GM12878 (cell line): Measurements from ENCODE around the gene AVPR1B. TPM values are rescaled to one million over a fixed set of nuclear protein-coding genes. Genes with fewer than 3 reads are reported as not detected.

Experiments used
- ATF7 ChIP-seq: fragments of 450-650 bp; IDR thresholded peaks from 2 replicates; pipeline ENCODE4 v1.6.1; 2016; ENCODE audit warnings: low read depth, mild to moderate bottlenecking
- BACH1 ChIP-seq: fragments of 450-650 bp; IDR thresholded peaks from 2 replicates; pipeline ENCODE4 v1.6.1; 2017; ENCODE audit warnings: mild to moderate bottlenecking, borderline replicate concordance
- CHD2 ChIP-seq: IDR thresholded peaks from 2 replicates; pipeline ENCODE4 v1.6.1; 2011; ENCODE audit warnings: low read depth, low read length, improper control_type of control experiment, borderline replicate concordance
- EP300 ChIP-seq, 2 experiments: fragments of 150-350 bp in 1 of 2; IDR thresholded peaks; 2 replicates each; pipeline ENCODE4 v1.6.1; 2011 to 2012; ENCODE audit warnings: low read depth in 2 of 2, low read length in 2 of 2, borderline replicate concordance in 1 of 2, improper control_type of control experiment in 1 of 2, inconsistent platforms in 1 of 2; ENCODE audit not compliant: control insufficient read depth in 1 of 2
- ESRRA ChIP-seq: IDR thresholded peaks from 2 replicates; pipeline ENCODE4 v1.6.1; 2012; ENCODE audit warnings: mild to moderate bottlenecking, low read length, improper control_type of control experiment
- ETV6 ChIP-seq, 2 experiments: fragments of 450-650 bp in 1 of 2; IDR thresholded peaks in 1 of 2; conservative IDR thresholded peaks in 1 of 2; 2 replicates each; pipeline ENCODE4 v1.6.1; 2014; ENCODE audit warnings: antibody characterized with exemption in 1 of 2, borderline replicate concordance in 1 of 2, low read depth in 1 of 2, mild to moderate bottlenecking in 1 of 2, moderate library complexity in 1 of 2
- EZH2 ChIP-seq: IDR thresholded peaks from 2 replicates; pipeline ENCODE4 v1.6.1; 2012; ENCODE audit warnings: low read depth, mild to moderate bottlenecking, control low read depth, inconsistent platforms, low read length, borderline replicate concordance; ENCODE audit not compliant: control insufficient read depth
- FOS ChIP-seq: IDR thresholded peaks from 3 replicates; pipeline ENCODE4 v1.6.1; 2011; ENCODE audit warnings: borderline replicate concordance; ENCODE audit not compliant: insufficient read length; ENCODE audit errors: extremely low read depth
- KAT2A ChIP-seq: conservative IDR thresholded peaks from 2 replicates; pipeline ENCODE4 v1.6.1; 2011; ENCODE audit warnings: low read depth, low read length; ENCODE audit not compliant: control insufficient read depth
- LARP7 ChIP-seq: fragments of 450-650 bp; IDR thresholded peaks from 2 replicates; pipeline ENCODE4 v1.6.1; 2017; ENCODE audit warnings: mild to moderate bottlenecking
- MEF2A ChIP-seq: IDR thresholded peaks from 2 replicates; pipeline ENCODE4 v1.6.1; 2011; ENCODE audit warnings: low read depth, mild to moderate bottlenecking, low read length, moderate library complexity; ENCODE audit not compliant: insufficient read depth
- NR2F1 ChIP-seq: fragments of 450-650 bp; conservative IDR thresholded peaks from 2 replicates; pipeline ENCODE4 v1.6.1; 2017; ENCODE audit warnings: mild to moderate bottlenecking
- RB1 ChIP-seq: fragments of 450-650 bp; formaldehyde crosslinking; IDR thresholded peaks from 2 replicates; pipeline ENCODE4 v1.6.1; 2017; ENCODE audit warnings: mild to moderate bottlenecking, borderline replicate concordance
- RBBP5 ChIP-seq: fragments of 200-600 bp; sonication (generic); conservative IDR thresholded peaks from 2 replicates; pipeline ENCODE4 v1.6.1; 2016
- SIN3A ChIP-seq: IDR thresholded peaks from 2 replicates; pipeline ENCODE4 v1.6.1; 2012; ENCODE audit warnings: low read depth, low read length, improper control_type of control experiment
- SIX5 ChIP-seq: IDR thresholded peaks from 2 replicates; pipeline ENCODE4 v1.6.1; 2011; ENCODE audit warnings: mild to moderate bottlenecking, low read depth, low read length, moderate library complexity; ENCODE audit not compliant: severe bottlenecking
- SMAD5 ChIP-seq: IDR thresholded peaks from 2 replicates; pipeline ENCODE4 v1.6.1; 2016; ENCODE audit warnings: antibody characterized with exemption, low read depth
- TCF12 ChIP-seq: IDR thresholded peaks from 2 replicates; pipeline ENCODE4 v1.6.1; 2011; ENCODE audit warnings: low read depth, mild to moderate bottlenecking, low read length
- polyA plus RNA-seq, 11 experiments: library from polyadenylated mRNA; depleted of rRNA in 4 of 11; unstranded in 6 of 11; stranded (reverse) in 5 of 11; fragments of >200 nt; fragmentation: Nextera tagmentation in 4 of 11; fragmentation: Illumina TruSeq in 1 of 11; extraction: Ambion mirVana in 4 of 11; extraction: Trizol in 1 of 11; gene quantifications; 1 replicate in 1 of 11; 2 replicates in 10 of 11; pipeline versions ENCODE4 v1.2.1 to v1.2.3, GENCODE V29; 2011 to 2016; ENCODE audit warnings: inconsistent platforms in 2 of 11, missing spikeins in 2 of 11, low read depth in 1 of 11
- total RNA-seq, 4 experiments: library from RNA; depleted of rRNA in 3 of 4; stranded (reverse); fragments of >200 nt in 3 of 4; fragmentation: Illumina TruSeq in 1 of 4; extraction: Trizol in 1 of 4; gene quantifications; 2 replicates each; pipeline versions ENCODE4 v1.2.1 to v1.2.3, GENCODE V29; 2013 to 2021
- TF ChIP-seq, protein P1 (sequence below): IDR thresholded peaks from 2 replicates; pipeline ENCODE4 v1.6.1; 2011; ENCODE audit warnings: low read depth, low read length, improper control_type of control experiment, borderline replicate concordance
- TF ChIP-seq, protein P2 (sequence below): fragments of 450-650 bp; IDR thresholded peaks from 2 replicates; pipeline ENCODE4 v1.6.1; 2016; ENCODE audit warnings: mild to moderate bottlenecking, moderate library complexity, borderline replicate concordance
- TF ChIP-seq, protein P3 (sequence below): fragments of 450-650 bp; IDR thresholded peaks from 2 replicates; pipeline ENCODE4 v1.6.1; 2017; ENCODE audit warnings: mild to moderate bottlenecking, moderate library complexity

AVPR1B gene
- total and polyA plus RNA-seq, 10 of the 15 experiments (the other 5 are each of a cell fraction or from before 2014, with no cell fraction given) = not detected

GRCh38 chr1:206106328-206107167 is 10.6 kb downstream of the AVPR1B start (continued):
- TF ChIP-seq CHD2 = no peak
- TF ChIP-seq, protein P1, sequence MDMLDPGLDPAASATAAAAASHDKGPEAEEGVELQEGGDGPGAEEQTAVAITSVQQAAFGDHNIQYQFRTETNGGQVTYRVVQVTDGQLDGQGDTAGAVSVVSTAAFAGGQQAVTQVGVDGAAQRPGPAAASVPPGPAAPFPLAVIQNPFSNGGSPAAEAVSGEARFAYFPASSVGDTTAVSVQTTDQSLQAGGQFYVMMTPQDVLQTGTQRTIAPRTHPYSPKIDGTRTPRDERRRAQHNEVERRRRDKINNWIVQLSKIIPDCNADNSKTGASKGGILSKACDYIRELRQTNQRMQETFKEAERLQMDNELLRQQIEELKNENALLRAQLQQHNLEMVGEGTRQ = no peak
- no peak for TF ChIP-seq NR2F1
- TF ChIP-seq ESRRA = no peak
- no peak for TF ChIP-seq LARP7
- TF ChIP-seq SMAD5 = no peak
- no peak for TF ChIP-seq SIN3A
- TF ChIP-seq, protein P2, sequence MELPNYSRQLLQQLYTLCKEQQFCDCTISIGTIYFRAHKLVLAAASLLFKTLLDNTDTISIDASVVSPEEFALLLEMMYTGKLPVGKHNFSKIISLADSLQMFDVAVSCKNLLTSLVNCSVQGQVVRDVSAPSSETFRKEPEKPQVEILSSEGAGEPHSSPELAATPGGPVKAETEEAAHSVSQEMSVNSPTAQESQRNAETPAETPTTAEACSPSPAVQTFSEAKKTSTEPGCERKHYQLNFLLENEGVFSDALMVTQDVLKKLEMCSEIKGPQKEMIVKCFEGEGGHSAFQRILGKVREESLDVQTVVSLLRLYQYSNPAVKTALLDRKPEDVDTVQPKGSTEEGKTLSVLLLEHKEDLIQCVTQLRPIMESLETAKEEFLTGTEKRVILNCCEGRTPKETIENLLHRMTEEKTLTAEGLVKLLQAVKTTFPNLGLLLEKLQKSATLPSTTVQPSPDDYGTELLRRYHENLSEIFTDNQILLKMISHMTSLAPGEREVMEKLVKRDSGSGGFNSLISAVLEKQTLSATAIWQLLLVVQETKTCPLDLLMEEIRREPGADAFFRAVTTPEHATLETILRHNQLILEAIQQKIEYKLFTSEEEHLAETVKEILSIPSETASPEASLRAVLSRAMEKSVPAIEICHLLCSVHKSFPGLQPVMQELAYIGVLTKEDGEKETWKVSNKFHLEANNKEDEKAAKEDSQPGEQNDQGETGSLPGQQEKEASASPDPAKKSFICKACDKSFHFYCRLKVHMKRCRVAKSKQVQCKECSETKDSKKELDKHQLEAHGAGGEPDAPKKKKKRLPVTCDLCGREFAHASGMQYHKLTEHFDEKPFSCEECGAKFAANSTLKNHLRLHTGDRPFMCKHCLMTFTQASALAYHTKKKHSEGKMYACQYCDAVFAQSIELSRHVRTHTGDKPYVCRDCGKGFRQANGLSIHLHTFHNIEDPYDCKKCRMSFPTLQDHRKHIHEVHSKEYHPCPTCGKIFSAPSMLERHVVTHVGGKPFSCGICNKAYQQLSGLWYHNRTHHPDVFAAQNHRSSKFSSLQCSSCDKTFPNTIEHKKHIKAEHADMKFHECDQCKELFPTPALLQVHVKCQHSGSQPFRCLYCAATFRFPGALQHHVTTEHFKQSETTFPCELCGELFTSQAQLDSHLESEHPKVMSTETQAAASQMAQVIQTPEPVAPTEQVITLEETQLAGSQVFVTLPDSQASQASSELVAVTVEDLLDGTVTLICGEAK = no peak
- no peak for TF ChIP-seq RBBP5
- no peak for TF ChIP-seq SIX5
- no peak for TF ChIP-seq EZH2
- TF ChIP-seq ETV6 (conservative IDR thresholded peaks at IDR 0.05 in 1 of 2, IDR thresholded peaks at IDR 0.05 in 1 of 2; ENCODE audit: borderline replicate concordance in 1 of 2, low read depth in 1 of 2) = no peak
- no peak for TF ChIP-seq FOS
- TF ChIP-seq, protein P3, sequence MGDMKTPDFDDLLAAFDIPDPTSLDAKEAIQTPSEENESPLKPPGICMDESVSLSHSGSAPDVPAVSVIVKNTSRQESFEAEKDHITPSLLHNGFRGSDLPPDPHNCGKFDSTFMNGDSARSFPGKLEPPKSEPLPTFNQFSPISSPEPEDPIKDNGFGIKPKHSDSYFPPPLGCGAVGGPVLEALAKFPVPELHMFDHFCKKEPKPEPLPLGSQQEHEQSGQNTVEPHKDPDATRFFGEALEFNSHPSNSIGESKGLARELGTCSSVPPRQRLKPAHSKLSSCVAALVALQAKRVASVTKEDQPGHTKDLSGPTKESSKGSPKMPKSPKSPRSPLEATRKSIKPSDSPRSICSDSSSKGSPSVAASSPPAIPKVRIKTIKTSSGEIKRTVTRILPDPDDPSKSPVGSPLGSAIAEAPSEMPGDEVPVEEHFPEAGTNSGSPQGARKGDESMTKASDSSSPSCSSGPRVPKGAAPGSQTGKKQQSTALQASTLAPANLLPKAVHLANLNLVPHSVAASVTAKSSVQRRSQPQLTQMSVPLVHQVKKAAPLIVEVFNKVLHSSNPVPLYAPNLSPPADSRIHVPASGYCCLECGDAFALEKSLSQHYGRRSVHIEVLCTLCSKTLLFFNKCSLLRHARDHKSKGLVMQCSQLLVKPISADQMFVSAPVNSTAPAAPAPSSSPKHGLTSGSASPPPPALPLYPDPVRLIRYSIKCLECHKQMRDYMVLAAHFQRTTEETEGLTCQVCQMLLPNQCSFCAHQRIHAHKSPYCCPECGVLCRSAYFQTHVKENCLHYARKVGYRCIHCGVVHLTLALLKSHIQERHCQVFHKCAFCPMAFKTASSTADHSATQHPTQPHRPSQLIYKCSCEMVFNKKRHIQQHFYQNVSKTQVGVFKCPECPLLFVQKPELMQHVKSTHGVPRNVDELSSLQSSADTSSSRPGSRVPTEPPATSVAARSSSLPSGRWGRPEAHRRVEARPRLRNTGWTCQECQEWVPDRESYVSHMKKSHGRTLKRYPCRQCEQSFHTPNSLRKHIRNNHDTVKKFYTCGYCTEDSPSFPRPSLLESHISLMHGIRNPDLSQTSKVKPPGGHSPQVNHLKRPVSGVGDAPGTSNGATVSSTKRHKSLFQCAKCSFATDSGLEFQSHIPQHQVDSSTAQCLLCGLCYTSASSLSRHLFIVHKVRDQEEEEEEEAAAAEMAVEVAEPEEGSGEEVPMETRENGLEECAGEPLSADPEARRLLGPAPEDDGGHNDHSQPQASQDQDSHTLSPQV = 0 out of 2 replicates have a peak, but pooled peaks have one; percentile 40
- no peak for TF ChIP-seq TCF12
- TF ChIP-seq MEF2A = no peak
- no peak; the same call in 1 of the 2 replicates for TF ChIP-seq RB1
- TF ChIP-seq ATF7 = no peak
- no peak for TF ChIP-seq KAT2A
- TF ChIP-seq EP300 (IDR thresholded peaks at IDR 0.05; ENCODE audit: borderline replicate concordance in 1 of 2, control insufficient read depth in 1 of 2, low read depth in 2 of 2, low read length in 2 of 2) = no peak
- no peak for TF ChIP-seq BACH1
